NCI-H2081 (cell line): ENCODE measurements around the gene PEX14.

Experiments
- DNase-seq, 2 experiments: peaks; one replicate each; lab custom pipeline; 2025; lab: John Stamatoyannopoulos, UW

The PEX14 gene

DNA sequence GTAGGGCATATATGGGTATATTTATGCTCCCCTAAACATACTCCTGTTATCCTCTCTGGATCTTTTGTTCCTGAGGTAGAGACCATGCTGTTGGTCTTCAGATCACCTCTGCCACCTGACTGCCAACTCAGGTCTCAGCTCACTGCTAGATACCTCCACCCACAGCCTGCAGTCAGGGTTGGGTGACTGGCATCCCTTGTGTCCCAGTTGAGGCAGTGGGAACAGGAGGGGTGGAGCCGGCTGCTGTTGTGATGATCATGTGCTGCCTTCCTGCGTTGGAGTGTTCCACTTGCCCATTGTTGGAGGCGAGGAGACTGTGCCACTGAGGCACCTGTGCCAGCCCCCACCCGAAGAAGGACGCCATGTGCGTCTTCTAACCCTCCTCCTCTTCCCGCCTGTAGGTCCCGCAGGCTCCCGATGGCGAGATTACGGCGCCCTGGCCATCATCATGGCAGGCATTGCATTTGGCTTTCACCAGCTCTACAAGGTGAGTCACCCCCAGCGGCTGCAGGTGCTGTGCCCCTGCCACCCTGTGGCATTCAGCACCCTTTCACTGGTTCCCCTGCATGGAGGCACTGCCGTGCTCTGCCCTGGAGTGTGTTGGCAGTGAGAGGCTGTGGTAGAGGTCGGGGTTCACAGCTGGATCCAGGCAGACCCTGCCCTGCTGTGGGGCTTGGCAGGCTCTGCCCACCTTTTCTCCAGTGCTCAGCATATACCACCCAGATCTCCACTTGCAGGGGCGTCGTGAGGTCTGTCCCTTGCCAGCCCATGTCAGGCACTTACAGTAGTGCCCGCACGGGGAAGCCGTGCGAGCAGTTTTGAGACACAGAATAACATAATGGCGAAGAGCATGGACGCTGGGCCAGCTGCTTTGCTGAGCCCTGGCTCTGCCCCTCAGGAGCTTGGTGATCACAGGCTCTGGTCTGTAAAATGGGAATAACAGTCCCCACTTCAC lies 143.5 kb downstream of the PEX14 start:
- DNase-seq: no peak

DNA sequence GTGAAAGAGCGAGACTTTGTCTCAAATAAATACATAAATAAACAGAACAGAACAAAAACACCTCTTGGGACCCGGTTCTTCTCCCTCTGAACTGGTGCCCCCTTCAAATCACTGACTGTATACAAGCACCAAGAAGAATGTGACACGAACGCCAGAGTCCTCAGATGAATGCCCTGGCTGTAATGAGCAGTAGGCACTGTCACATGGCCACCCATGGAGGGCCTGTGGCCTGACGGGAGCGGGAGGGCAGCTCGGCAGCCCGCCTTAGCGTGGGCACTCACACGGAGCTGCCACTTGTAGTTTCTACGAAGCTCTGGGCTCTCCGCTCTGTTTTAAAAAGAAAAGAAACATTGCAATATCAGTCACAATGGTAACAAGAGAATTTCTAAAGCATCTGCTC lies 146.0 kb downstream of the PEX14 start:
- DNase-seq: no peak

DNA sequence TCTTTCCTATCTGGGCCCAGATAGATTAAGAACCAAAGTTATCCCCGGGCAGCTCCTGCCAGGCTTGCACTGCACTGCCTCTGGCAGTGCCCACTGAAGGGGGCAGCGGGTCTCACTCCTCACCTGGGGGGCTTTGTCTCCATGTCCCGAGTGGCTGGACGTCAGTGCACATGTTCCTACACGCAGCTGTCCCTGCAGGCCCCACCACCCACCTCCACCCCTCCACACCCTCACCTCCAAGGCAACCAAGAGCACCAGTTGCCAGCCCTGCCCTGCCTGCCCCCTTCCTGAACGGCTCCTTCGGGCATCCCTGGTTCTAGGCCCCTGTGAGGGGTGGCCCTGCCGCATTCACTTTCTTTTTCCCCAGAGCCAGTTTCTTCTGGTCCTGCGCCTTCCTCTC lies 147.2 kb downstream of the PEX14 start:
- DNase-seq: no peak

DNA sequence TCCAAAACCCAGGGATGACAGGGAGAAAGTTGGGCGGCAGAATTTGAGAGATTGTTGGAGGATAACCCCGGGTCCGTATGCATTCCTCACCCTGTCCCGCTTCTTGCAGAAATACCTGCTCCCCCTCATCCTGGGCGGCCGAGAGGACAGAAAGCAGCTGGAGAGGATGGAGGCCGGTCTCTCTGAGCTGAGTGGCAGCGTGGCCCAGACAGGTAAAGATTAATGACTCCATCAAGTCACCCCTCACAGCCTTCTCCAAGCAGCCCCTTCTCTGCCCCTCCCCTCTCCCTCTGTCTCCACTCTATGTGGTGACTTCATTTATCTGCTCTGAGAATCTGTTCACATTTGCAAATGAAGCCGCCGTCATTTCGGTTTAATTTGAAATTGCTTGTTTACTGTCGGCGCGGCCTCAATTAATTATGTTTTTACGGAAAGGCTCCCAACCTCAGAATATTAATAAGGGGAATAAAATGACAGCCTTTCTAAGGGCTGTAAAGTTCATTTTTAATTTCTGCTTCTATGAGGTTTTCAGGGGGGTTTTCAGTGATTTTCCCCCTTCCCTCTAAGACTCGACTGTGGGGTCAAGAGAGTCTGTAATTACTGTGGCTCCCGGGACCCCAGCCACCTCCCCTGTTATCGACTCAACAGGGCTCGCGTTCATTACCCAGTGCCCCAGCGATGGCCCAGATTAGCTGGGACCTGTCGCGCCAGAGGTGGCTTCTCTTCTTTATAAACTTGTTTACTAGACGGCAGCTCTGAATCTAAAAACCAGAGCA lies 148.3 kb downstream of the PEX14 start:
- no peak for DNase-seq

DNA sequence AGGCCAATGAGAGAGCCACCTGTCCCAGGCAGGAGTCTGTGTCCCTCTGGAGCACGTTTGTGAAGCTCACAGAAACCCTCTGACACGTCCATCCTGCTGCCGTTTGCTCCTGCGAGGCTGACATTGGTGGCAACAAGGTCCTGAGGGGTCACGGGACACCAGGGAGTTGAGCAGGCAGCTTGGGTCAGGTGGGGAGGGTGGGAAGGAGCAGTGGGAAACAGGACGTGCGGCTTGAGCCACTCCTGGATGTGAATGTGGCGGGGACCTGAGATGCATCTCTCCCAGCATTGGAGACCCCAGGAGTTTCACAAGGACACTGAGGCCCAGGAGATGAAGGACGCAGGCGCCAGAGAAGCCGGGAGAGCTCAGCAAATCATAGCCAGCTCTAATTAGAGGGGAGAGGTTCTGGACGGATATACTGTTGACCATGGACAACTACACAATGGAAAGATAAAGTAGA lies 149.0 kb downstream of the PEX14 start:
- DNase-seq: no peak

DNA sequence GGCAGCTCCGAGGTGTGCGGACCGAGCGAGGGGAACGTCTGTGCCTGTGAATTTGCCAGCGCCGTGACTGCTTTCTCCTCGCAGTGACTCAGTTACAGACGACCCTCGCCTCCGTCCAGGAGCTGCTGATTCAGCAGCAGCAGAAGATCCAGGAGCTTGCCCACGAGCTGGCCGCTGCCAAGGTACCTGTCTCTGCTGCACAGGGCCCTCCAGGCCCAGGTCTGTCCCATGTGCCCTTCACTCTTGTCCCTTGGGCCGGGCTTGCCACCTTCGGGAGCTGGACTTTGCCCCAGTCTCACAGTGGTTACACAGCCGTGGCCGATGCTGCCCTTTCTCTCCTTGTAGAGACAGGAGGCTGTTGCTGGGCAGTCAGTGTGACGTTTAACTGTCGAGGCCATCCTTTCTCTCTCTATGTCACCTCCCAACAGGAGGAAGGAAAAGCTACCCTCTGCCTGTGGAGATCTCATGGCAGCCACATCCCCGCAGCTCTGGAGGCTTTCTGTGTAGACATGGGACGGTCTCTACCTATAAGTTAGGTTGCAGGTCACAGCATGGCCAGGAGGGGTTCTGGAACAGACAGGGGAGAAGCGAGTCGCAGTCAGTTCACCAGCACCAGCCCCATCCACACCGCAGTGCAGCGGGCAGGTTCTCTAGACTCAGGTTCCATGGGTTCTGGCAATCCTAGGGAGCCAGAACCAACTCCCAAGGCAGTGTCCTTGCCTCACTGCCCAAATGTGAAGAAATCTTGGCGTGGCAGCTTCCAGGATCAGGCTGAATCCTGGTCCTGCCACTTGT lies 149.7 kb downstream of the PEX14 start:
- DNase-seq: no peak

DNA sequence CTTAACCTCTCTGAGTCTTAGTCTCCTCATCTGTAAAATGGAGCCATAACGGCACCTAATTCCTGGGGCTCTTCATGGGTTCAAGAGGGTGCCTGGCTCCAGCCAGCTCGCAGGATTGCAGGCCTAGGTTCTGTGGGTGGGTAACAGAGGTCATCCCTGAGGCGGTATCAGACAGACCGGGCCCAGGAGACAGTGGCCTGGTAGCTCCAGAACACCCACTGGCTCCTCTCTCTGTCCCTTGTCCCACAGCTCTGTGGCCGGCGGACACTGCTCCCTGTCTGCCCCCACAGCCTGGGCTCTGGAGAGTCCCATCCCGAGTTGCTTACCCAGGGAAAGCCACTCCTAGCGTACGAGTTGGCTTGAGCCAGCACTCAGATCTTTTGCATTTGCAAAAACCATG lies 150.3 kb downstream of the PEX14 start:
- no peak for DNase-seq

DNA sequence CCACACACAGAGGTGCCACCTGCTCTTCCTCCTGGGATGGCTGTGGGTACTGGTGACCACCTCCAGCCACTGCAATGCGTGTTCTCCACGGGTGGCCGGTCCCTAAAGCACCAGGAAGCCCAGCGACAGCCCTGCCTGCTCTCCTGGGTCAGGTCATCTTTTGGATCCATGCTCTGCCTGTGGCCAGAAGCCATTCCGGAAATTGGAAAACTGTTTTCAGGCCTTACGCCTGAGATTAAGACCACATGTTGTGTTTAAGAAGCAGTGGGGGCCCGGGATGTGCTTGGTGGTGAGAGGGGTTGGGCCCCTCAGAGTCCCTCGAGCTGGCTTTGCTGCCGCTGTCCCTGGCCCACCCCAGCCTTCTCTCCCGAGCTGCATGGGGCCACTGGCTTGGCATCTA lies 150.8 kb downstream of the PEX14 start:
- DNase-seq: no peak

DNA sequence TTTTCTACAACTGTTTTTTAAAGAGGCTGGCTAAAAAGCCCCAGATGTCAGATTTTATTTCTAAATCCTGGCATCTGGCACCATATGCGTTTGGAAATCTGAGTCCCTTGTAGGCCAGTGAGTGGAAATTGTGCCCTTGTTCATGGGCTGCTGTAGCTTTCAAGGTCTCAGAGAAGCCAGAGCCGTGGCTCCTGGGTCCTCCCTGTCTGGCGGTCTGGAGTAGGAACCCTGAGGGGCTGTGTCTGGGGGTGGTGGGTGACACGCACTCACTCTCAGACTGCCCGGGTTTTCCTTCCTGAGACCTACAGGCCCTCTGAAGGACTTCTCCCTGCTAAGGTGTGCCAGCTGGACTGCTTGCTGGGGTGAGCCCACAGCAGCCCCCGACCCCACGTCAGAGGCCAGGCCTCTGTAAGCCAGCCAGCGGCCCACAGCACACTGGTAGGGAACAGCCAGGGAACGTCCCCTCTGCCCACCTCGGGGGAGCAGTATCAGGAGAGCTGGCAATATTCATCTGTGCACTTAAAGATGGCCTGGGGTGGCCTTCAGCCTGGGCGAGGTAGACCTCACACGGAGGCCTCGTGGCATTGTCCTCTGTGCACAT lies 151.5 kb downstream of the PEX14 start:
- DNase-seq: no peak

DNA sequence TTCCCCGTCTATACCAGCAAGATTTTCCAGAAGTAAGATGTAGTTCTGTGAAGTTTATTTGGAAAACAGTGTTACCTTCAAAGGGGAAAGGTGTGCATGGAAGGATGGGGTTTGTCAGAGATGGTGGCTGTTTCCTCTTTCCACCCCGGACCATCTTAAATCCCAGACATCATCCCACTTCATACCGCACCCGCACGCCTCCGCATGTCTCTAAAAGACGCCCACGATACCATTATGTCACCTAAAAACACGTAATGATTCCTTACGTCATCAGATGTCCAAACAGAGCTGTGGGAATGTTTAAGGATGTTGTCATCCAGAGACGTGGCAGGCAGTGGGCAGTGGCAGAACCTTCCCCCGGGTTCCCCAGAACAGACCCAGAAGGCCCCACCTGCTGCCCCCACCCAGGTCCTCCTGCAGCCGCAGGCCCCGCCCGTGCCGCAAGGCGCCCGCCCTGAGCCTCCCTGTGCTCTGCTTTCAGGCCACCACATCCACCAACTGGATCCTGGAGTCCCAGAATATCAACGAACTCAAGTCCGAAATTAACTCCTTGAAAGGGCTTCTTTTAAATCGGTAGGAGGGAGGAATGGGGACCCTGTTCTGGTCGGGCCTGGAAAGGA lies 152.2 kb downstream of the PEX14 start:
- DNase-seq: no peak

DNA sequence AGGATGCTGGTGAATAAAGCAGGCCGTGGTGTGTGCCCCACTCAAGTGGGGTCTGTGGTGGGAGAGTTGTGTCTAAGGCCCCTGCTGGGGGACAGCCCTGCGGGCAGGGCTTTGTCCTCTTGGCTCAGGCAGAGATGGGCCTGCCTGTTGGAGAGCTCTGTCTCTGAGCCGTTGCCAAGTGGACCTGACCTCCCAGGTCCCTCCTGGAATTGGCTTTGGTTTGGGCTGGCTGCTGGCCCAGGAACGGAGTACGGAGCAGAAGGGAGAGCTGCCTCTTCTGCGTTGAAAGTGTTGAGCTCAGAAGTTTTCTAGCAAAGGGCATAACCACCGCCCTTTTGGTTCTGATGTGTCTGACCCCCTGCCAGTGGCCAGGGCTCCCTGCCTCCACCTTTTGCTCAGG lies 153.9 kb downstream of the PEX14 start:
- no peak for DNase-seq

DNA sequence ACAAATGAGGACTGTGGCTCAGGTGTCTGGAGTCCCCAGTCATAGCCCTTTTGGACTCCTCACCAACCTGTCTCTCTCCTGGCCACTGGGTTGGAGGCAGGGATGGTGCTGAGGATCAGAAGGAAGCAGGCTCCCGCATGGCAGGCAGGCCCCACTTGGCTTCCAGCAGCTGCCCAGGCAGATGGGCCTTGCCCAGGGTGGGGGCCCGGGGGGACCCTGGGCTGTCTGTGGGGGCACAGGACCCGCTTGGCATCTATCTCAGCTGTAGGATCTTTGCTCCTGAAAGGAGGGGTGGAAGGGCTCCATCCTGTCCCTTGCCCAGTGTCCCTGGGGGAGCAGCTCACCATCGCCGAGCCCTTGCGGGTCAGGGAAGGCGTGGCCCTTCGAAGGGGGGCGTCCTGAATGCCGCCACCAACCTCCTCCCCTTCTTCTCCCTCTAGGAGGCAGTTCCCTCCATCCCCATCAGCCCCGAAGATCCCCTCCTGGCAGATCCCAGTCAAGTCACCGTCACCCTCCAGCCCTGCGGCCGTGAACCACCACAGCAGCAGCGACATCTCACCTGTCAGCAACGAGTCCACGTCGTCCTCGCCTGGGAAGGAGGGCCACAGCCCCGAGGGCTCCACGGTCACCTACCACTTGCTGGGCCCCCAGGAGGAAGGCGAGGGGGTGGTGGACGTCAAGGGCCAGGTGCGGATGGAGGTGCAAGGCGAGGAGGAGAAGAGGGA lies 154.5 kb downstream of the PEX14 start:
- DNase-seq: no peak

DNA sequence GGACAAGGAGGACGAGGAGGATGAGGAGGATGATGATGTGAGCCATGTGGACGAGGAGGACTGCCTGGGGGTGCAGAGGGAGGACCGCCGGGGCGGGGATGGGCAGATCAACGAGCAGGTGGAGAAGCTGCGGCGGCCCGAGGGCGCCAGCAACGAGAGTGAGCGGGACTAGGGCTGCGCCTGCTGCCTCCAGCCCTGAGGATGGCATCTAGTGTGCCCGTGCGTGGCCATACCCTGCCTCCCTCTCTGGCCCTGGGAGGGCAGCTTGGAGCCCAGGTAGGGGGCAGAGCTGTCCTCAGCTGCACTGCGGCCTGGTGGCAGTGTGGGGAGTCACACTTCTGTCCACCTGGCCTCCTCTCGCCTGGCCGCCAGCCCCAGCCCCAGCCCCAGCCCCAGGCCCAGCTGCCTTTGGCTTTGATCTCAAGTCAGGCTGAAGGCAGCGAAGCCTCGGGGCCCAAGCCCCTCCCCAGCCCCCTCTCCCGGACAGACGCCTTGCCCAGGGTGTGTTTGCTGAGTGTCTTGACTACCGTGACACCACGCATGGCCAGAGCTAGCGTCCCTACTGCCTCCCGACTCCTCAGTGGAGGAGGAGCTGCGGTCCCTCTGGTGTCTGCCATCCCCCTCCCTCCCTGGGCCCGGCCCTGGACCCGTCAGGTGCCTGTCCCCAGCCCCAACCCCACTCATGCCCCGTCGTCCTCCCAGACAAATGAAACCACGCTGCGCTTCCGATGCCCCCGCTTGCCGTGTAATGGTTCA lies 155.2 kb downstream of the PEX14 start:
- DNase-seq: peak in 1 of 2 experiments; percentile 15

DNA sequence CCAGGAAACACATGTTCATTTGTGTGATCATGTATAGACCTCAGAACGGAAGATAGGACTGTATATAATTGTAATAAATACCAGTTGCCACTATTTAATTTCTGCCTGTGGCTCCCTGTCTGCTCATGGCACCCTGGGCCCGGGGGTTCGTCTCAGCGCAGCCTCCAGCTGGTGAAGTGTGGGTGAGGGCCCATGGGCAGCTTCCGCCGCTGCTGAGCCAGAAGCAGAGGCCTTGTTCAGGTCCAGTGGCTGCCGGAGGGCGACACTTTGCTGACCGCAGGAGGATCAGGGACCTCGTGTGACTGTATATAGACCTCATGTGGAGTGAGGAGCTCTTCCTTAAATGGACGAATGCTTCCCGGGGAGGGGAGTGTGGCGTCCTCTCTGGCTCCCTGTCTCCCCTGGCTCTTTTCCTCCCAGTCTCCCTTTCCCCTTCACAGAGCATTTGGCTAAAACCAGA lies 155.9 kb downstream of the PEX14 start:
- DNase-seq: no peak

DNA sequence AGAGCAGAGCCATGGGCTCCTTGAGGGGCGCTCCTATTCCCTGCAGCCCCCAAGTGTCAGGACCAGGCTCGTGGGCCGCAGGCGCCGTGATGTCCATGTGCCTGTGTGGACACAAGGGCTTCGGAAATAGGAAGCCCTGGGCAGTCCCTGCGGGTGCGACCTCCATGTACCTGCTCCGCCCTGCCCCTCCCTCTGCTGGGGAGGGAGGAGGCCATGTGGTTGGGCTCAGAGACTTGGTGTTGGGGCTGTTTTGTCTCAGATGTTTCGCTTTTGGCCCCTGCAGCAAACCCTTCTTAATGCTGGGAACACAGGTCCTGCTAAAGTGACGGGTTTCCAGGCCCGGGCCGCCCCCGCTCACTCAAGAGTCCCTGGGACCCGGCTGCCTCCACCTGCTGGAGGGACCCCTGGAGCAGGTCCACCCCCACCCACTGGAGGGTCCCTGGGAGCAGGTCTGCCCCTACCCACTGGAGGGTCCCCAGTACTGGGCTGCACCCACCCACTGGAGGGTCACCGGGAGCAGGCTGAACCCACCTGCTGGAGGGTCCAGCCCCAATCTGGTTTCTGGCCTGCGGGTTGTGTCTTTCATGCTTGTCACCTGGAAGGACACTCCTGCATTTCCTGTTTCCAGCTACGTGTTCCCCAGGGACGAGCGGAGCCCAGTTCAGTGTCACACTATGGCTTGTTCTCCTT lies 156.5 kb downstream of the PEX14 start:
- no peak for DNase-seq

DNA sequence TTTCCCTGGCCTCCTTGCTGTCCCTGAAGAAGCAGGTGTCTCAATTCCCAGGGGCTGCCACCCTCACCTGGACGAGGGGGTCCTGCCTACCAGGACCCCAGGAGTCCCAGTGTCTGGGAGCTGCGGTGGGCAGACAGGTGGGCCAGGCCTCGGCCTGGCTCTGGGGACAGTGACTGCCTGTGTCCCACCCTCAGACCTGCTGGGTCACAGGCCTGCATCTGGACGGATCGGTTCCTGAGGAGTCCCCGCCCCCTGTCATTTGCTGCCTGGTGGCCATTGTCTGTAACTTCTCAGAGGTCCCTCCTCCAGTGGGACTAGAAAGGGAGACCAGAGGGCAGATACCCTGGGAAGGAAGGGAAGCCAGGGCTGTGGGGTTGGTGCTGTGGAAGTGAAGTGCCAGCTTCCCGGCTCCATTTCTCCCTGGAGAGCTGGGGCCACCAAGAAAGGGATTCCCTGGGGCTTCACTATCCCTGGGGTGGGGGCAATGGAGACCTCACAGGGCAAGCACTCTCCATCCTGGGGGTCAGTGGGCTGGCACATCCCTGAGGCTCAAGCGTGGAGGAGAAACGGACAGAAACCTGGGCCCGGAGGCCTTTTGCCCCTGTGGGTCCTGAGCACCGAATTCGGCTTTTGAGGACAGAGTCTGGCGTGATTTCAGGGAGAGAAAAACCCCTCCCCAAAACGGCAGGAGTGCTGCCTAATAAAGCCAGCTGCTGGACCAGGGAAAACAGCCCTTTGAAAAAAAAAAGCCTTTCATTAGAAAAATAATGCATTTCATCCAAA lies 157.3 kb downstream of the PEX14 start:
- no peak for DNase-seq

DNA sequence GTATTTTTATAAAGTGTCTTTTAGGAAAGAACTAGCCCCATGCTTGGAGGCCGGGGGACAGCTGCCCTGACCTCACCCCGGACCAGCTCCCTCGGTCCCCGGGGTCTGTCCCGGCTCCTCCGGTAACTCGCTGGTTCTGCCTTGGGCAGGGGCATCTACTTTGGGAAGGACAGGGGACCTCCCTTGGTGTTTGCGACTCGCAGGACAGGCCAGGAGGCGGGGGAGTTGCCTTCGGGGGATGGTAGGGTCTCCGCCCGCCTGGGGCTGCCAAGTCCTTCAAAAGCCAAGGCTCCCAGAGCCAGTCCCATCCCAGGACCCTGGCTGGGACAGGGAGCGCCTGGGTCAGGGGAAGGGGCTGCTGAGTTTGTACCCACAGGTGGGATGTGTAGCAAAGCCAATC lies 157.9 kb downstream of the PEX14 start:
- no peak for DNase-seq

DNA sequence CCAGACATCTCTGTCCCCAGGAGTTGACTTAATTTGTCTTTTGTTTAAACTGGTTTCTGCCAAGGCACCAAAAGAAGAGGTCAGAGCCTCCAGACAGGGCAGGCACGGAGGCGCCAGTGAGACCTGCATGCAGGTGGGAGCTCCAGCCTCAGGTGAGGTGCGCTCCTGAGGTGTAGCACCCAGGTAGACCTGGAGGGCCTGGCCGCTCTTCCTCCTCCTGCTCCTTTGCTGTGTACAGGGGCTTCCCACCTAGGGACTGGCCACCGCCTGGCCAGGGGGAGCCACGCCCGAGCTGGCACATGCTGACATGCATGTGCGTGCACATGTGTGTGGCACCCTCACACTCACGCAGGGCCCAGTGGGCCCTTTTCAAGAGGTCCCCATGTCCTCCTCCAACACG lies 158.7 kb downstream of the PEX14 start:
- DNase-seq: no peak

DNA sequence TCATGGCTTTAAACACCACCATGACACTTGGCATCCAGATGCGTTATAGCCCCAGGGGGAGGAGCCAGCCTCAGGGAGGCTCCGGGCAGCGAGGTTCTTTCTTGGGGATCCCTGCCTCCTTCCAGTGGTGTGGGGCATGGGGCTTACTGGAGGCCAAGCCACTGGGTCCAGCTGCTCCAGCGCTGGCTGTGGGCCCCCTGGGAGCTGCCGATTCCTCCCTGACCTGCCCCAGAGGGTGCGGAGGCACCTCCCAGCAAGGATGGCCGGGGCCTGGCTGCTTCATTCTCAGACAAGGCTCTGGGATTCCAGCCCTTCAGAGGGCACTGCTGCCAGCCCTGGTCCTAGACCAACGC lies 159.3 kb downstream of the PEX14 start:
- no peak for DNase-seq
